Fibroblast of peridontal ligament (primary cell): Measurements from ENCODE around the gene OVAAL.

Source experiments
- DNase-seq: peaks from one replicate; pipeline ENCODE4 v3.0.0-alpha.2; 2010; ENCODE audit errors: extremely low read depth

Gene OVAAL

DNA sequence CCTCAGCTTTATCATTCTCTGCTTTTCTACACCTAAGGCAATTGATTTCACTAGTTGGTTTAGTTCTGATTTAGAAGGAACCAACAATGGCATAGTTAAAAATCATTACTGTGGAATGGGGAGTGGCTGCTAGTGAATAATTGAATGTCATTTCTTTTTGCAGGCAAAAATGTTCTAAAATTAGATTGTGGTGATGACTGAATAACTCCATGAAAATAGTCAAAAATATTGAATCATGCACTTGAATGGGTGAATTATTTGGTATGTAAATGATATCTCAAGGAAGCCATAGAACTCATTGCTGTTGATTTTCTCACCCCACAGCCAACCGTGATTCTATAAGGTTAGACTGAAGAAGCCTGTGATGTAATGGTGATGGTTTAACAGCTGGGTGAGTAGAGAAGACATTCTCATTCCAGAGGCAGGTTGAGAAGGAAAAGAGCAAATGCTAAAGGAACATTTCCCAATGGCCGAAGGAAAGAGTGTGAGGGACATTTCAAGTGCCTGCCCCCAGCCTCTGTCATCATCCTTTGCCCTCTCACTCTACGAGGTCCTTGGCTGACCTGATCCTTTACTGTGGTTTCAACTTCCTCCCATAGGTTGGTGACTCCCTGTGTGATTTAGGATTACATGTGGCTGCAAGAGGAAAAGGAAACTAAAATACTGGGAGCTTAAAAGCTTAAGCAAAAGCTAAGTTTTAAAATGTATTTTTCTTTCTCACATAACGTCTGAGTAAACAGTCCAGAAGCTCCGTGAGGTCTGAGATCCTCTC lies 12.5 kb downstream of the OVAAL start:
- DNase-seq, result peak; percentile 51

DNA sequence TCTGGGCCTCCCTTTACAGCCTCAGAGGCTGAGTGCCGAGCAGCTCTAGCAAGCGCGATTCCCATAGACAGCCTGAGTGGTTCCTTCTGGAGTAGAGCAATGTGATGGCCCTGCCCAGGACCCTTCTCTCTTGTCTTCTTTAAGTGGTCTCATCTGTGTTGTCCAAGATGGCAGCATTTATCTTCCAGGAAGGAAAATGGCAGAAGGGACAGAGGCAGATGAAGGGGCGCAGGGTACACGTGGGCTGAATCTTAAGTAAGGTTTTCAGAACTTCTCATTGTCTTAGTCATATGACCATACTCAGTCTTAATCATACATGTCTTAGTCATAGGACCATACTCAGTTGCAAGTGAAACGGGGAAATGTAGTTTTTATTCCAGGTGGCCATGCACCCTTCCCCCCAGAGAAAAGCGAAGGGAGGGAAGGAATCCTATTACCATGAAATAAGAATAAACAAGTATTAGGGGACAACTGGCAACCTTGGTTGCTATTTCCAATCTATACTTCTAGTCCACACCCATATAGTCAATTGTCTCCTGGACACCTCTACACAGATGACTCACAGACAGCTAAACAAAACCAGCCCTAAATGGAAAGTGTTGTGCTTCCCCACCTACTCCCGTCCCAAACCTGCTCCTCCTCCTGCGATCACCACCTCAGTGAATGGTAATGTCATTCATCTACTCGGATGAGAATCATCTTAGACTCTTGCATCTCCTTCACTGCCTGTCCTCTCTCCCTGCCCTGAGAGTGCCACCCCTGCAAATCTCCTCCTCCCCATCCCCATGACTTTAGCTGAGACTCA lies 13.3 kb downstream of the OVAAL start:
- DNase-seq, result no peak

DNA sequence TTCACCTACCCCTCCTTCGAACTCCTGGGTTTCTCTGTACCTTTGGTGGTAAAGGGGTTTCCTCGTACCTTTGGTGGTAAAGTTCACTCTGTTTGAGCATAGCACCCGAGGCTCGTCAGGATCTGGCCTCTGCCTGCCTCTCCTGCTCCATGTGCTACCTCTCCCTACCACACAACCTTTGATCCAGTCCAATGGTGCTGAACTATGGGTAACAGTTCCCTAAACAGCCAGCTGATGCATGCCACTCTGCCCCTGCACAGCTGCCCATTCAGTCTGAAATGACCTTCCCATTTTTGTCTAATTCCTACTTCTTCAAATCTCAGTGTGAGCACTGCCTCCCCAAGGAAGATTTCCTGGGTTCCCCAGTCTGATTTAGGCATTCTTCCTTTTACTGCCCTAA lies 14.0 kb downstream of the OVAAL start:
- no peak for DNase-seq

DNA sequence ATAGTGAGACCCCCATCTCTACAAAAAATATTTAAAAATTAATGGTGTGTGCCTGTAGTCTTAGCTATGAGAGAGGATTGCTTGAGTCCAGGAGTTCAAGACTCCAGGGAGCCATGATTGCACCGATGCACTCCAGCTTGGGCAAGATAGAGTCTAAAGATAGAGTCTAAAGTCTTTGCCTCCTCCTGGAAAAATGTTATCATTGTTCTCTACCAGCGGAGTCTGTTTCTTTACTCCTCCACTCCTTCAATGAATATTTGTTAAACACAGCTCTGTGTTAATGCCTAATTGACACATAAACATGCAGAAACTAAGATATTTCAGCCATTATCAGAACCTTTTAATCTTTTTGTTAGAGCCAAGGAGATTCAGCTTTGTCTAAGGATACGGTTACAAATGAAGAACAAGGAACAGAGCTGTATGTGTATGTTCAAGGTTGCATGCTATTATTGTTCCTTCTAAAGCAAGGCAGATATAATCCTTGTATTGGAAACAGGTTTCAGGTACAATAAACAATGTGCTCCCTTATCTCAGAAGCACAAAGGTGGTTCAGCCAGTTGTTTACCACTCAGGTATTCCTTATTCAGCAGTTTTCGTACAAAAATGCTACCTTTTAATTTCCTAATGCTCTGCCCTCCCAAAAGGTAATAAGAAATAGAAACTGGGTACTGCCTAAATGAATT lies 15.4 kb downstream of the OVAAL start:
- DNase-seq, result no peak

DNA sequence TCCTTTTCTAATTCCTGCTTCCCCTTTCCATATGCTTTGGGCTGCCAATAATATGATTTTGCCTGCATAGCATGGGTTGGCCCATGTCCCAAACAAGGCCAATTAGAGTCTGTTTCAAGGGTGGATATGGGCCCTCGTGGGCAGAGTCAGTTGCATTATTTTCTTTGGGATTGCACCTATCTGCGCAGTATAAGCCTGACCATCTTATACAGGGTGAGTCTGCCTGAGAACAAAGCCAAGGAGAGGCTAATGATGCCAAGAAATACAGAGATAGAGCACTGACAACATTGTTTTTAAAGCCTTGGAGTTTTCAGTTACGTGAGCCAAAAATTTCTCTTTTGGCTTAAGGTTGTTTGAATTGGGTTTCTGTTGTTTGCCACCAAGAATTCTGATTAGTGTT lies 18.6 kb downstream of the OVAAL start:
- DNase-seq, result peak; percentile 34

DNA sequence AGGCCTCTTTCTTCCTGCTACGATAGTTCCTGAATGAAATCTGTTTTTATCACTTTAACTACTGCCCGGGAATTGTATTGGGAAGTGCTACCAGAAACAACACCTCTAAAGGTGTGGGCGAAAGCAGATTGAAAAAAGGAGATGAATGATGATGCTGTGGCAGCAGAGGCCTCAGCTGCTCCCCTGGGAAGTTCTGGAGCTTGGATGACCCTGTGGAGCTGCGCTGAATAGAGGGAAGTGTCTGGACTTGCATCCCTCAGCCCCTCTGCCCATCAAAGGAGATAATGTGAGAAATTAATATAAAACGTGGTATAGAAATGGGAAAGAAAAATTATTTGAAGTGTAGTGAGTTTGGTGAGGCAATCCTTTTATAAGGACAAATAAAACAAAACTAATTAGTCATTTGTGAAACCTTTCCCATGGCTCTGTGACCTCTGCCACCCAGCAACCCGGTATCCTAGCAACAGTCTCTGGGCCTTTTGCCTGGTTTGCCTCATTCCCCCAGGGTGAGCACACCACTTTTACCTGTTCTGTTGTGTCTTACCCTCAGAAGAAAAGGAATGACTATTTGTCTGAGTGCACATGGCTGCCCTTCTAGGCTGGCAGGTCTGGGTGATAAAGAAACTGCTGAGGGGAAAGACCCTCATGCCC lies 21.3 kb downstream of the OVAAL start:
- DNase-seq, result no peak

DNA sequence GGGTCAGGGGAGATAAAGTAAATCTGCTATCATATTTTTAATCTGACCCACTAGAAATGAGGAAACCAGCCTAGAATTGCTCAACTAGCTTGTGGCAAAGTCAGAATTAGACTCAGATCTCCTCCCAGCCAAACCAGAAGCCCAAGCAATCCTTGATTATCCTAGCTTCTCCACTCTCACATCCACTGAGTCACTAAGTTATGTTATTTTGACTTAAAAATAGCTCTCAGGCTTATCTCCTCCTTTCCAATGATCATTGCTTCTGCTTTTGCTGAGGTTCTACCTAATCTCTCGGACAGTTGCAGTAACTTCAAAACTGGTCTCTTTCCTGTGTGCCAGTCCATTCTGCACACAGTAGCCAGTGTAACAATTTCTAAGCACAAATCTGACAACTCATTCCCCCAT lies 22.9 kb downstream of the OVAAL start:
- peak; percentile 86 for DNase-seq

DNA sequence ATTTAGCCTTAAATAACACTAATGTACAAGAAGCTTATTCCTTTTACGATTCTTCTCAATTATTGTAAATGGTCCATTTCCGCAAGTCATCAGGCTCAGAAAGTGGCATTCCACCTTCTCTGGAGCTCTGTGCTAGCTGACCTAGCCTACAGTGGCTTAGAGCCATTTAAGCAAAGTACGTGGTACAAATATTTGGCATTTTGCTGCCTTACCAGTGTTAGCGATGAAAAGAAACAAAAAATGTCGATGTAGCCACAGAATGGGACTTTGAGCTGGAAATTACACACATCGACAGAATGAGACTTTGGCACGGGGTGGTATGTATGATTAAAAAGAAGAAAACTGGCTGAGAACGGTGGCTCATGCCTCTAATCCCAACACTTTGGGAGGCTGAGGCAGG lies 26.1 kb downstream of the OVAAL start:
- no peak for DNase-seq

DNA sequence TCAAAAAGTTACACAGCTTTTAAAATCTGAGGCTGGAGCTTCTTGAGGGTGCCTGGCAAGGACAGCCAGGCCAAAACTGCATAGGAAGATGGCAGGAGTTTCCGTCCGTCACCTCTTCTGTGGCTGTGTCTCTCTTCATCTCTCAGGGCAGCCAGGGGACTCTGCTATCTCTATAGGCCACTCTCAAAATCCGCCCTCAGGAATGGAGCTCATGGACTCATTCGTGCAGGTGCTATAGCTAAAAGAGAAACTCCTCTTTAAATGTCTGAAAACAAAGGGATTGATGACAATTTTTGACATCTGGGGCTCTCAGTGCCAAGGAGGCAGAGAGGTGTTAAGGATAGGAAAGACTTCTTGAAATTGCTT lies 27.2 kb downstream of the OVAAL start:
- no peak for DNase-seq

DNA sequence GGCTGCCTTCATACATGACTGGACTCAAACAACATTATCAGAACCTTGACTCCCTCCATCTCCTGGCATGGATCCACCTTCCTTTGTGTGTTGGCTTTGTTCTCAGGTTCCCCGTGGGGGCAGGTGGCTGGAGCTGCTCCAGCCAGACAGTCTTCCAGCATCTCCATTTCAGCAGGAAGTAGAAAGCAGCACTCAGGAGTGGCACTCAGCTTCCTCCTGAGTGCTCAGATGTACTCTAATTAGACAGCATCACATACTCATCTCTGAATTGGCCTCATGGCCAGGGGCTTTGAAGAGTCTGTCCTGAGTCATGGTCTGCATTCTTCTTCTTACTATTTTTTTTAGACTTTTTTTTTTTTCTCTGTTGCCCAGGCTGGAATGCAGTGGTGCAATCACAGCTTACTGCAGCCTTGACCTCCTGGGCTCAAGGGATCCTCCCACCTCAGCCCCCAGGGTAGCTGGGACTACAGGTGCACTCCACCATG lies 27.9 kb downstream of the OVAAL start:
- peak; percentile 54 for DNase-seq

DNA sequence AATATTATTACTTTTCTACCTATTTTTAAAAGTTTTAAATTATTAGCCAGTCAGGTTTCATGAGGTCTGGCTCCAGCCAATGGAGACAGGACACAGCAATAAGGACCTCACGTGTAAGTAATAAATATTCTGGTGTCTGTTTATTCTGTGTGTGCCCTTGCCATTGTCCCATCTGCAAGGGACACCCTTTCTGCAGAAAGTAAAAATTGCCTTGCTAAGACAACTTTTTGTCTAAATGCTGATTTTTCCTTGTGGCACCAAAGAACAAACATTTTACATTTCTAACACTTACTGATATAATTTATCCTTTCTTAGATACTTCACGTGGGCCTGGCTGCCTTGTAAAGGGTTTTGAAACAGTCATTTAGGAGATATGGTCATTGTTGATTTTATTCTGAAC lies 29.4 kb downstream of the OVAAL start:
- DNase-seq, result no peak

DNA sequence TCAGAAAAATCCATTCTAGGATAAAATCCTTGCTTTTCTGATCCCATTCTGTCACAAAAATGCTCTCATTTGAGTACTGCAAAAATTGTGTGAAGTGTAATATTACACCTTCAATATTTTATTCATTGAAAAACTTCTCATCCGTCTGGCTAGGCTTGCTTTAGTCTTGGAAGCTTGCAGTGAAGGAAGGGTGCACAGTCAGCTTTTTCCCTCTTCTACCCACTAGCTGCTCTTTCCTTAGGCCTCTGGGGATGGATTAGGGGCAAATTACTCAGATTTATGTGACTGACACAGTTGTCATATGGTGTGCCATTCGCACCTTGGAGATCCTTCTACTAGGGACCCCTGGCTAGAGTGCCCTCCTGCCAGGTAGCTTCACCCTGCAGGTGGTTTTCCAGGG lies 32.1 kb downstream of the OVAAL start:
- no peak for DNase-seq

DNA sequence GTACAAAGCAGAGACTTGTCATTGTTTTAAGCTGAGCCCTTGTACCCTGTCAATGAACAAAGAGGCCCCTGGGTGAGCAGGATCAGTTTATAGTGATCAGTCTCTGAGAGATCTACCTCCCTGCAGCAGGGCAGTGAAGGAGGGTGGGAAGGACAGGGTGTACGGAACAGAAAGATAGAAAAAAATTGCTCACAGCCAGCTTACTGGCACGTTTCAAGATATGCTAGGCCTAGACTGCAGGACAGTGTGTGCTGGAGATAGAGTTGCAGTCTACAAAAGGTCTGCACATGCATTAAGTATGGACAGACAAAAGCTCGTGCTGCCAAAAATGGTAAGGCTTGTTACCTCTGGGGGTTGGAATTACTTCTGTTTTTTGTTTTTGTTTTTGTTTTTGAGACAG lies 34.6 kb downstream of the OVAAL start:
- no peak for DNase-seq

DNA sequence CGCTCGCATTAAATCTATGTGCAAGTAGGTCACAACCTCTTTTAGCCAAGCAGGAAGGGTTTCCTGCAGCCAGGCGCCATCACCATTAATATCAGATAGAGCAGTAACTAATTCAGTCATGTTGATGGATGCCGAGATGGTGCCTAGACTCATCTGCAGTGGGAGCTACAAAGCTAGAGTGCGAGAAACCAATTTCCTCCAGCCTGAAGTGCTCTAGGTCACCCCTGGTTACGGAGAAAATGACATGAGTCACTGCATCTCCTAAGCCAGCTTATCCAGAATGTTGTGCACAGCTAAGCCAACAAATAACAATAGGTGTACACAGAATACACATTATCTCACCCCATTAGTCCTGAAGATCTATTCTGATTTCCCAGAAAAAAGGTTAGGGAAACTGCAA lies 36.0 kb downstream of the OVAAL start:
- no peak for DNase-seq

DNA sequence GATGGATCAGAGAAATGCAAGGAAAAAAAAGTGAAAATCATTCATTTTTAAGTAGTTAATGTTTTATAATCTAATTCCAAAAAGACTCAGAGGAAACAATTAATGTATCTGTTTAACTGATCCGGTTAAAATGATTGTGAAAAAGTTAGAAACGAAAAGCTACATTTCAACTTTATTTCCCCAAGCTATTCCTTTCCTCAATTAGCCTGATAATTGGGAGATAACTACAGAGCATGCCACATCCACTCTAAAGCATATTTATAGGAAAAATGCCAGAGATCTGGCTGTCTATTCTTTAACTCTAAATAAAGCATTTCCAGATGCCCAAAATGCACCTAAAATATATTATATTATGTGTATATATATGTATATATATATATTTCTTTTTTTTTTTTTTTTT lies 37.2 kb downstream of the OVAAL start:
- DNase-seq, result no peak

DNA sequence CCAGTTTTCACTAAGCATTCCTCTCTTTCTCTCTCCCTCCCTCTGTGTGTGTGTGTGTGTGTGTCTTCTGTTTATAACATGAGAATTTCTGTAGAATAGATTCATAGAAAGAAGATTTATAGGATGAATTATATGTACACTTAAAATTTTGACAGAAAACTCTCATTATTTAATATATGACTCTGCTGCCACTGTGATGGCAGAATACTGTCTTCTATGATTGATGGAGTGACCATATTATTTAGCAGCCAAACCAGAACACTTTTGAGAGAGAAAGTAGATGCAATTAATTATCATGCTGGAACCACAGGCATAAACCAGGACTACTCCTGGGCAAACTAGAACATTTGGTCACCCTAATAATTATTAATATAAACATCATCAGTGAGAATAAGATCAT lies 38.8 kb downstream of the OVAAL start:
- DNase-seq, result no peak

DNA sequence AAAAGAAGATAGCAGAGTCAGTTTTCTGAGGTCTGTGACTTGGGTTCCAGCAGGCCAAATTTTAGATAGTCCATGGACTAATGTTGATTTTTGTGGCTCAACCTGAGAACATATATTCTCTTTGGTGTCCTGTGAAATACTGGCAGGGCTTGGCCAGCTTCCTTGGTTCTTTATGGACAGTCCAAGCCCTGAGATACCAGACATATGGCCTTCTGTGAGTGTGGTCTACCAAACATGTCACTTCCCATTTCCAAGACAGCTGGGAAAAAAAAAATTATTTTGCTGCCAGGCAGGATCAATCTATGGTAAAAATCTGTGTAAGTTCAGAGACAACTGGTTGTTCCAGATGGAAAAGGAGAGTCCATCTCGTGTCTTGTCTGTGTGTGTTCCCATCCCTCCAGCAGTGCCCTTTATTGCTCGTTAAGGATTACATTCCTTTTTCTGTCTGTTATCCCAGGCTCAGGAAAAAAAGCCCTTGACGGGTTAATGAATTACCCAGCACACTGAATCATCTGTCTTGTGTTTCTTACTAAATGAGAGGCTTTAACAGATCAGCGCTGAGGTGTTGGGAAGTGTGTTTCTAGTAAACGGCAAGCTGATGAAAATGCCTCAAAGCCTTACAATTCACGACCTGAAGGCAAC lies 39.7 kb downstream of the OVAAL start:
- no peak for DNase-seq

DNA sequence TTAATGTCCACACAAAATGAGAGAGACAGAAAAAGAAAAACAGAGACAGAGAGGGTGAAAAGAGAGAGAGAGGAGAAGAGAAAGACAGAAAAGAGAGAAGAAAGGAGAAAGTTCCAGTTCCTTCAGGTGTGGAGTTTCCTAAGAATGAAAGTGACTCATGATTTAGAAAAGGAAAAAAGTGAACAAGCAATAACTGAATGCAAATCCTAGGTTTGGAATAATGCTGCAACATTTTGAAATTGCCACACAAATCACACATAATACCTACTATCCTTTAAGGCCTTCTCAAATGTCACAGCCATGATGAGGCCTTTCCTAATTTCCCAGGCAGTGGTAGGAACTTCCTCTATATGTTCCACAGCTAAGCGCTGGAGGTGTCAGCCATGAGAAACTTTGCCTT lies 41.6 kb downstream of the OVAAL start:
- DNase-seq, result no peak

DNA sequence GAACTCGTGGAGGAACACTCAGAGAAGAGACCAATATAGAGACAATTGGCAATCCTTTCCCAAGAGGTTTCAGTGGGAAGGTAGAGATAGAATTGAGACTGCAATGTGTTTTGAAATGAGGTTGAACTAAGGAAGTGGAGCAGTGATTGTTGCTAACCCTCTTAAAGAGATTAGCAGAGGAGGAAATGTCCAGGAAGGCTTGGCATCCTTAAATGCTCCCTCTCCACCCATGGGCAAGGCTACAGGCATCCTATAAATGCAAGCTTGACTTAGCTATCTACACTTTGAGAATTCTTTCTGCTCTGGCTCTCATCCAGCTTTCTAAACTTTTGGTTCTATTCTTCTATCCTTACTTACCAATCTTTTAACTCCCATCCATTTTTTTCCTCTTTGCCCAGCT lies 42.7 kb downstream of the OVAAL start:
- no peak for DNase-seq

DNA sequence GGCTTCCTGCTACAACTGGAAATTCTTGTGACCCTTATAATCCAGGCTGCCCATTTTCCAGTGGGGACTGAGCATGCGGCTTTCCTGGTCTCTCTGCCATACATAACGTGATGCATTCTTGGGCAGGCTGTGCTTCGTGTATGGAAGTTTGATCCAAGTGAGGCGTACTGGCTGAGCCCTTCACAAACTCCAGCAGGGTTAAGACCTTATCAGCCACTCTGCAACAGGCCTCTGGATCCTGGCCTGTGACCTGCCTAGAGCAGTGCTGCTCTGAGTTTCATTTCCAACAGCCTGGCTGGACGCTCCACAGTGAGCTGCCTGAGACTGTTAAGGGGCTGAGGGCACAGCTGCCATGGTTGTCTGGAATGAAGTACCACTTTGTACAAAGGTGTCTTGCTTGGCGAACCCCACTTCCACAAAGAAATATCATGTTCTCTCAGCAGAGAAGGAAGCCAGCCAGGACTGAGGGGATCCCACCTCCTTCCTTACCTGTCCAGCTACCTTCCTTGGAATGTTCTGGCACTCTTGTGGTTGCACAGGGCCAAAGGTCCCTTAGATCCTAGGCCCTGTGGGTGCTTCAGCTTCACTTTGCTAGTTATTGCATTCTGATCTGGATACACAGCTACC lies 44.6 kb downstream of the OVAAL start:
- DNase-seq, result no peak

DNA sequence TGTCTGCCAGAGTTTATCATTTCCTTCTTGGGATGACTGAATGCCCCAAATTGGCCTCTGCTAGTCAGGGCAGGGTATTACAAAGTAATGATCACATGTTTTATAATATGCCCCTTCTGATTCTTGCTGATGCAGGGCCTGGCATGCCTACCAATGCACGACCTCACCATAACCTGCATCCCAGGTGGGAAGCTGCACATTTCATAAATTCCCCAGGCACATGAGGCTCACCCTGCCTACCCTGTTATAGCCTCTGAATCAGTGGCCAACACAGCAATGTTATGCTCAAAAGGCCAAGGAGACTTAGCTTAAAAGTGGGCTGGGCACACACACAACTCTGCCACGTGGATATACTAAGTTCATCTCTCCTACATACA lies 45.1 kb downstream of the OVAAL start:
- no peak for DNase-seq
